IMR-90 (cell line): Measurements from ENCODE around the gene UBE2E2. TPM values are rescaled to one million over a fixed set of nuclear protein-coding genes. Genes with fewer than 3 reads are reported as not detected.

Source experiments
- ATAC-seq: fragments of 200-7000 bp; cut with Tn5 transposase; 2 replicates; pipeline ENCODE4 v1.9.1; 2020; ENCODE audit warnings: low read depth, mild to moderate bottlenecking, moderate library complexity
- BruUV-seq: library from RNA; stranded (reverse); fragments of 400-500 nt; replicated peaks from 2 replicates; lab custom pipeline; 2021; lab: Mats Ljungman, UMichigan
- CTCF ChIA-PET: fragments of 300-600 bp; formaldehyde crosslinking; extraction: SDS; loops from one replicate; lab custom pipeline; 2021; ENCODE audit warnings: antibody characterized with exemption; lab: Yijun Ruan, JAX
- POLR2A ChIA-PET: fragments of 300-600 bp; sonication (Branson Sonifier 250); formaldehyde crosslinking; loops from one replicate; lab custom pipeline; 2022; ENCODE audit warnings: antibody characterized with exemption; ENCODE audit not compliant: unreplicated experiment; lab: Charles Lee
- DNase-seq: peaks from one replicate; pipeline ENCODE4 v3.0.0; 2013
- H2AFZ ChIP-seq: replicated peaks from 2 replicates; pipeline ENCODE3; 2013; ENCODE audit warnings: low read length, mild to moderate bottlenecking; ENCODE audit not compliant: poor library complexity
- H2AK5ac ChIP-seq: 2 replicates; pipeline ENCODE4 v1.6.1; 2013; ENCODE audit warnings: low read depth, low read length, inconsistent platforms
- H2AK9ac ChIP-seq: replicated peaks from 2 replicates; pipeline ENCODE3; 2013; ENCODE audit warnings: mild to moderate bottlenecking, low read depth, low read length, moderate library complexity; ENCODE audit not compliant: poor library complexity
- H2BK120ac ChIP-seq: 2 replicates; pipeline ENCODE4 v1.6.1; 2013; ENCODE audit warnings: low read depth, low read length, inconsistent platforms
- H2BK15ac ChIP-seq: 3 replicates; pipeline ENCODE4 v1.6.1; 2013; ENCODE audit warnings: low read depth, low read length, inconsistent platforms
- H2BK20ac ChIP-seq: 2 replicates; pipeline ENCODE4 v1.6.1; 2013; ENCODE audit warnings: low read depth, mild to moderate bottlenecking, inconsistent platforms, low read length, moderate library complexity
- H2BK5ac ChIP-seq: 2 replicates; pipeline ENCODE4 v1.6.1; 2013; ENCODE audit warnings: mild to moderate bottlenecking, low read depth, low read length, inconsistent platforms; ENCODE audit not compliant: poor library complexity, severe bottlenecking
- H3K14ac ChIP-seq: replicated peaks from 2 replicates; pipeline ENCODE4 v1.6.1; 2013; ENCODE audit warnings: low read depth, low read length, inconsistent platforms
- H3K18ac ChIP-seq: 2 replicates; pipeline ENCODE4 v1.6.1; 2013; ENCODE audit warnings: low read depth, low read length, control low read depth
- H3K23ac ChIP-seq: 2 replicates; pipeline ENCODE4 v1.6.1; 2013; ENCODE audit warnings: low read depth, low read length, inconsistent platforms
- H3K27ac ChIP-seq: 2 replicates; pipeline ENCODE4 v1.5.1; 2013; ENCODE audit warnings: mild to moderate bottlenecking, control low read depth, low read length; ENCODE audit not compliant: insufficient read depth
- H3K27me3 ChIP-seq: 2 replicates; pipeline ENCODE4 v1.6.1; 2013; ENCODE audit warnings: low read length; ENCODE audit not compliant: control insufficient read depth, insufficient read depth
- H3K36me3 ChIP-seq: 2 replicates; pipeline ENCODE4 v1.6.1; 2013; ENCODE audit warnings: low read length, mixed read lengths; ENCODE audit not compliant: control insufficient read depth, insufficient read depth
- H3K4ac ChIP-seq: 2 replicates; pipeline ENCODE4 v1.6.1; 2013; ENCODE audit warnings: low read depth, low read length, inconsistent platforms
- H3K4me1 ChIP-seq: 2 replicates; pipeline ENCODE4 v1.6.1; 2013; ENCODE audit warnings: low read length, mixed read lengths; ENCODE audit not compliant: control insufficient read depth, insufficient read depth
- H3K4me2 ChIP-seq: 2 replicates; pipeline ENCODE4 v1.6.1; 2013; ENCODE audit warnings: low read depth, mild to moderate bottlenecking, control low read depth, low read length, moderate library complexity
- H3K4me3 ChIP-seq: 2 replicates; pipeline ENCODE4 v1.5.1; 2013; ENCODE audit warnings: low read depth, mild to moderate bottlenecking, control low read depth, low read length, moderate library complexity; ENCODE audit not compliant: insufficient read depth
- H3K56ac ChIP-seq: 2 replicates; pipeline ENCODE4 v1.6.1; 2013; ENCODE audit warnings: low read length, inconsistent platforms; ENCODE audit not compliant: insufficient read depth; ENCODE audit errors: extremely low read depth
- H3K79me1 ChIP-seq, 2 experiments: 2 replicates each; pipeline ENCODE4 v1.6.1; 2013; ENCODE audit warnings: low read length in 2 of 2, inconsistent platforms in 1 of 2, low read depth in 1 of 2
- H3K9ac ChIP-seq: 2 replicates; pipeline ENCODE4 v1.6.1; 2013; ENCODE audit warnings: low read depth, low read length, control low read depth
- H3K9me1 ChIP-seq: 2 replicates; pipeline ENCODE4 v1.6.1; 2013; ENCODE audit warnings: low read length, inconsistent platforms; ENCODE audit not compliant: insufficient read depth
- H3K9me3 ChIP-seq: 2 replicates; pipeline ENCODE4 v1.6.1; 2013; ENCODE audit warnings: low read length; ENCODE audit not compliant: control insufficient read depth, insufficient read depth
- H4K20me1 ChIP-seq: 2 replicates; pipeline ENCODE4 v1.6.1; 2013; ENCODE audit warnings: low read length, inconsistent platforms; ENCODE audit not compliant: insufficient read depth
- H4K5ac ChIP-seq: 2 replicates; pipeline ENCODE4 v1.6.1; 2013; ENCODE audit warnings: mild to moderate bottlenecking, low read depth, low read length, control low read depth
- H4K8ac ChIP-seq, 2 experiments: 2 replicates each; pipeline ENCODE4 v1.6.1; 2013; ENCODE audit warnings: low read depth in 2 of 2, low read length in 2 of 2, control low read depth in 1 of 2, inconsistent platforms in 1 of 2
- H4K91ac ChIP-seq: 2 replicates; pipeline ENCODE4 v1.6.1; 2013; ENCODE audit warnings: low read depth, low read length, inconsistent platforms; ENCODE audit not compliant: insufficient read depth
- BHLHE40 ChIP-seq: fragments of 150-350 bp; IDR thresholded peaks from 2 replicates; pipeline ENCODE4 v1.6.1; 2016; ENCODE audit warnings: mild to moderate bottlenecking, low read depth, low read length
- ELK1 ChIP-seq: fragments of 150-350 bp; IDR thresholded peaks from 2 replicates; pipeline ENCODE4 v1.6.1; 2016; ENCODE audit warnings: low read depth, mild to moderate bottlenecking, low read length, moderate library complexity, borderline replicate concordance
- FOS ChIP-seq: fragments of 150-350 bp; IDR thresholded peaks from 2 replicates; pipeline ENCODE4 v1.6.1; 2016; ENCODE audit warnings: low read depth, low read length
- MAZ ChIP-seq: IDR thresholded peaks from 2 replicates; pipeline ENCODE4 v1.6.1; 2012; ENCODE audit warnings: low read depth, mild to moderate bottlenecking, low read length, improper control_type of control experiment, moderate library complexity, borderline replicate concordance
- MXI1 ChIP-seq: IDR thresholded peaks from 2 replicates; pipeline ENCODE4 v1.6.1; 2012; ENCODE audit warnings: low read depth, mild to moderate bottlenecking, low read length, moderate library complexity, borderline replicate concordance
- POLR2A ChIP-seq: IDR thresholded peaks from 2 replicates; pipeline ENCODE4 v1.6.1; 2012; ENCODE audit warnings: mild to moderate bottlenecking, low read depth, low read length
- RCOR1 ChIP-seq: IDR thresholded peaks from 2 replicates; pipeline ENCODE4 v1.6.1; 2012; ENCODE audit warnings: mild to moderate bottlenecking, low read length, improper control_type of control experiment; ENCODE audit not compliant: insufficient replicate concordance
- RFX5 ChIP-seq: IDR thresholded peaks from 2 replicates; pipeline ENCODE4 v1.8.0; 2012; ENCODE audit warnings: low read depth, mild to moderate bottlenecking, low read length, moderate library complexity
- SMC3 ChIP-seq: fragments of 150-350 bp; IDR thresholded peaks from 2 replicates; pipeline ENCODE4 v1.6.1; 2016; ENCODE audit warnings: low read depth, mild to moderate bottlenecking, antibody characterized with exemption, low read length, moderate library complexity
- USF2 ChIP-seq: fragments of 150-350 bp; IDR thresholded peaks from 2 replicates; pipeline ENCODE4 v1.6.1; 2017; ENCODE audit warnings: mild to moderate bottlenecking, antibody characterized with exemption, low read length, low read depth
- WGBS, 2 experiments: methylation state at CpG; one replicate each; pipeline versions ENCODE4 v1.1.5 to v1.1.7; 2013; ENCODE audit warnings: missing lambda C conversion rate in 2 of 2; ENCODE audit not compliant: insufficient read length in 1 of 2; ENCODE audit errors: extremely low coverage in 2 of 2; 5-methylcytosine and 5-hydroxymethylcytosine counted together
- dilution Hi-C: fragments of 300-500 bp; cut with HindIII; formaldehyde crosslinking; loops from one replicate; pipeline ENCODE4 v1.14.3; 2018; ENCODE audit warnings: low sequenced_read_pairs; ENCODE audit not compliant: unreplicated experiment
- in situ Hi-C: fragments of 300-500 bp; cut with MboI; formaldehyde crosslinking; loops from 3 replicates; pipeline ENCODE4 v1.14.3; 2019; ENCODE audit warnings: low sequenced_read_pairs, inconsistent platforms, mixed read lengths
- intact Hi-C: fragments of 100-400 bp; cut with micrococcal nuclease; formaldehyde crosslinking; loops from 2 replicates; pipeline ENCODE4 v1.10.0; 2022
- polyA plus RNA-seq, 3 experiments: library from polyadenylated mRNA; depleted of rRNA; stranded (reverse); fragments of >200 nt; gene quantifications; 2 replicates each; pipeline ENCODE4 v1.2.3, GENCODE V29; 2012; ENCODE audit warnings: low replicate concordance in 1 of 3
- total RNA-seq: library from RNA; depleted of rRNA; stranded (reverse); fragments of >200 nt; gene quantifications from 2 replicates; pipeline ENCODE4 v1.2.3, GENCODE V29; 2012
- TF ChIP-seq, protein P1 (sequence below): conservative IDR thresholded peaks from 2 replicates; pipeline ENCODE4 v1.5.1; 2012; ENCODE audit warnings: mild to moderate bottlenecking, low read depth, low read length, improper control_type of control experiment

The UBE2E2 gene
- total and polyA plus RNA-seq, 2 of the 4 experiments (the other 2 are of a cell fraction): 18.6 to 32.7 TPM

DNA sequence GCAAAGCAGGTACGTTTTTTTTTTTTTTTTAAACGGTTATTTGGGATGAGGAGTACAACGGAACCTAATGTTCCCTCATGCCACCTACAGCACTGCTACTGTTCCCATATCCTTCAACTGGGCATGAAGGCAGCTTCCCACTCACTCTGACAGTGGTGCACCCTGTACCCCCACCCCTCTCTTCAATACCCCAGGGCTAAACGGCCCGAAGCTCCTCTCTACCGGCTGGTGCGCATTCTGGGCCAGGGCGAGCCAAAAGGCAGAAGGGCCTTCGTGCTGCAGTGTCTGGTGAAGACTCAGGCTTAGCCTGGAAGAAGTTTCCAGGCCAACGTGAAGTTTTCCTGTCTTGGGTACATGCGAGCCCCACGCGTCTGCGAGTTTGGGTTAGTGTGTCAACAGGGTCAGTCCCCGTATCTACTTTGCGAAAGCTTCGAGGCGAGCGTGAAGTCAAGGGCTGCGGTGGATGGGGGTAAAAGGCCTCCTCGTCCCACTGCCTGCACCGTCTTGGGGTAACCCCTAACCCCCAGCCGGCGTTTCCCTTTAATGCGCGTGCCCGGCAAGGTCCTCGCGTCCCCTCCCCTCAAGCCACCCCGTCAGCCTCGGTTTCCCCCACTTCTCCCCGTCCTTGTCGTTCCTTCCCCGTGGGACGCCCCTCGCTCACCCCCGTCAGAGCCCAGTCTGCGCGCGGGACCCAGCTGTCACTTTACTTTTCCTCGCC is 765 bp upstream of the UBE2E2 start:
- Histone ChIP-seq H3K9me3 (no peaks in the 10 kb centered on the region), H2AK5ac (peak overlapping the region; percentile 1; the same call in 1 of the 2 replicates), H3K36me3 (no peaks in the 10 kb centered on the region), H4K5ac (peak overlapping the region; percentile 74; the same call in 1 of the 2 replicates), H3K4ac (peak overlapping the region; percentile 68), H3K18ac (peak overlapping the region; percentile 58), H2AFZ (peak overlapping the region; percentile 97), H3K4me1 (no peaks in the 10 kb centered on the region; the same call in 1 of the 2 replicates), H4K20me1 (peaks cover 3% of the 10 kb centered on the region; the same call in 1 of the 2 replicates), H3K23ac (peak overlapping the region; percentile 7; the same call in 1 of the 2 replicates), H2AK9ac (peak overlapping the region; percentile 70), H2BK5ac (peak overlapping the region; percentile 7), H3K56ac (no peak overlapping the region), H3K79me1 (peaks cover 4 to 14% of the 10 kb centered on the region in 2 experiments; a peak in 2 of 4 replicates), H3K27ac (peak overlapping the region; percentile 67), H2BK120ac (peak overlapping the region; percentile 32; the same call in 1 of the 2 replicates), H4K91ac (no peak overlapping the region), H2BK15ac (peak overlapping the region; percentile 32; the same call in 1 of the 3 replicates), H3K9ac (peak overlapping the region; percentile 49), H4K8ac (peak overlapping the region; percentile 64 to 81; a peak in 3 of 4 replicates), H3K4me3 (peak overlapping the region; percentile 91), H3K14ac (peak overlapping the region; percentile 65; the same call in 1 of the 2 replicates), H2BK20ac (peak overlapping the region; percentile 33; the same call in 1 of the 2 replicates), H3K27me3 (peaks cover 13% of the 10 kb centered on the region), H3K4me2 (peak overlapping the region; percentile 87), H3K9me1 (0 out of 2 replicates have a peak, but pooled peaks cover 3% of the 10 kb centered on the region)
- intact Hi-C loops (loop anchor here (2.0 to 10.0 kb wide), 3 partner anchors 525 to 672 kb away; no protein-coding TSS in a partner anchor), dilution Hi-C loops (no loop called here), in situ Hi-C loops (no loop called here)
- WGBS, 2 experiments: 24% methylated on average over 22 of the region's 41 CpGs; no CpG with 5 or more reads in 1 of the 2 experiments
- CTCF ChIA-PET: no interaction called here
- peak; percentile 5 for DNase-seq
- POLR2A ChIA-PET: interaction anchor here (0.7 kb wide), 1 partner anchor 36 kb away, joined by 4 read pairs; no protein-coding TSS in a partner anchor
- no peak for TF ChIP-seq MXI1
- no peak for TF ChIP-seq SMC3
- no peak for TF ChIP-seq USF2
- no peak for TF ChIP-seq MAZ
- TF ChIP-seq, protein P1, sequence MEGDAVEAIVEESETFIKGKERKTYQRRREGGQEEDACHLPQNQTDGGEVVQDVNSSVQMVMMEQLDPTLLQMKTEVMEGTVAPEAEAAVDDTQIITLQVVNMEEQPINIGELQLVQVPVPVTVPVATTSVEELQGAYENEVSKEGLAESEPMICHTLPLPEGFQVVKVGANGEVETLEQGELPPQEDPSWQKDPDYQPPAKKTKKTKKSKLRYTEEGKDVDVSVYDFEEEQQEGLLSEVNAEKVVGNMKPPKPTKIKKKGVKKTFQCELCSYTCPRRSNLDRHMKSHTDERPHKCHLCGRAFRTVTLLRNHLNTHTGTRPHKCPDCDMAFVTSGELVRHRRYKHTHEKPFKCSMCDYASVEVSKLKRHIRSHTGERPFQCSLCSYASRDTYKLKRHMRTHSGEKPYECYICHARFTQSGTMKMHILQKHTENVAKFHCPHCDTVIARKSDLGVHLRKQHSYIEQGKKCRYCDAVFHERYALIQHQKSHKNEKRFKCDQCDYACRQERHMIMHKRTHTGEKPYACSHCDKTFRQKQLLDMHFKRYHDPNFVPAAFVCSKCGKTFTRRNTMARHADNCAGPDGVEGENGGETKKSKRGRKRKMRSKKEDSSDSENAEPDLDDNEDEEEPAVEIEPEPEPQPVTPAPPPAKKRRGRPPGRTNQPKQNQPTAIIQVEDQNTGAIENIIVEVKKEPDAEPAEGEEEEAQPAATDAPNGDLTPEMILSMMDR: no peak
- TF ChIP-seq BHLHE40: no peak
- TF ChIP-seq FOS: no peak
- TF ChIP-seq ELK1: no peak
- TF ChIP-seq RFX5: no peak
- TF ChIP-seq POLR2A: no peak
- TF ChIP-seq RCOR1: no peak
- no TSS peak for BruUV-seq
- peak; percentile 28 for ATAC-seq
